GM19397 (cell line): ENCODE results near the gene NEU4.
"Not testable (repeated sequence)": the region's sequence is repeated elsewhere in the genome, so short reads cannot be mapped to it uniquely, and the experiment has no call there.

ENCODE experiments used
- ATAC-seq: cut with Tn5 transposase; IDR thresholded peaks from one replicate; pipeline ENCODE4 v1.9.1; 2021; ENCODE audit warnings: mild to moderate bottlenecking, moderate library complexity; ENCODE audit not compliant: unreplicated experiment

Gene NEU4

DNA sequence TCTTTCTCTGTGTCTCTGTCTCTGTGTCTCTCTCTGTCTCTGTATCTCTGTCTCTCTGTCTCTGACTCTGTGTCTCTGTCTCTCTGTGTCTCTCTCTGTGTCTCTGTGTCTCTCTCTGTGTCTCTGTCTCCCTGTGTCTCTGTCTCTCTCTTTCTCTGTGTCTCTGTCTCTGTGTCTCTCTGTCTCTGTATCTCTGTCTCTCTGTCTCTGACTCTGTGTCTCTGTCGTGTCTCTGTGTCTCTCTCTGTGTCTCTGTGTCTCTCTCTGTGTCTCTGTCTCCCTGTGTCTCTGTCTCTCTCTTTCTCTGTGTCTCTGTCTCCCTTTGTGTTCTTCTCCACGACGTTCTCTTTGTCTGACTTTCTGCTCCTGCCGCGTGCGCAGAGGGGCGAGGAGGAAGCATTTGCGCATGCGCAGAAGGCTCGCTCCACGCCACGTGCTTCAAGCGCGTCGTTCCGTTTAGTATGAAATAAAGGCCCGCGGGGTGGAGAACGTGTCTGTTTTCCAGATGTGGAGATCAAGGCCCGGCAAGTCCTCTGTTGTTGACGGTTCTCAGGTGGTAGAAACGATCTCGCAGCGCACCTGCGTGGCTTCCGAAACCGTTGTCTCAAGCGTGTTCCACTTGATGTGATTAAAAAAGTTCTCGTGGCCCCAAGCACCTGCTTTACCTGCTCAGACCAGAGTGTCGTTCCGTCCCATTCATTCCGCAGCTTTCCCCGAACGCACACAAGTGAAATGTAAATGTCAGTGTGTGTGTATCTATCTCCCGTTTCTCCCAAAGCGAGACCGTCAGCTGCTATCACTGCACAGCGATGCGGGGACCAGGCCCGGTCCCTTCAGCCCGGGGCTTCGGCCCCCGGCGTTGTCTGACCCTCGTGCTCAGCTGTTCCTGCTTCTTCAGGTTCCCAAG lies 14.8 kb downstream of the NEU4 start:
- not testable (repeated sequence) for ATAC-seq

DNA sequence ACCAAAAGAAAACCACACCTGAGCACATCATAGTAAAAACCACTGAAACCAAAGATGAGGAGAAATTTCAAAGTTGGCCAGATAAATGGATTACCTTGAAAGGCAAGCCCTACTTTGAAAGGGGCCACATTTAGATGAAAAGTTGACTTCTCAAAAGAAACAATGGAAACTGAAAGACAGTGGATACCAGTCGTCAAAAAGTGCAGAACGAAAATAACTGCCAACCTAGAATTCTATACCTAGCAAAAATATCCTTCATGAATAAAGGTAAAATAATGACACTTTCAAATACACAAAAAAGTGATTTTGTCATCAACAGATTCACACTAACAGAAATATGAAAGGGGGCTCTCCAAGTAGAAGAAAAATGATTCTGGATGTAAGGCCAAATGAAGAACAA lies 18.4 kb downstream of the NEU4 start:
- no peak for ATAC-seq

DNA sequence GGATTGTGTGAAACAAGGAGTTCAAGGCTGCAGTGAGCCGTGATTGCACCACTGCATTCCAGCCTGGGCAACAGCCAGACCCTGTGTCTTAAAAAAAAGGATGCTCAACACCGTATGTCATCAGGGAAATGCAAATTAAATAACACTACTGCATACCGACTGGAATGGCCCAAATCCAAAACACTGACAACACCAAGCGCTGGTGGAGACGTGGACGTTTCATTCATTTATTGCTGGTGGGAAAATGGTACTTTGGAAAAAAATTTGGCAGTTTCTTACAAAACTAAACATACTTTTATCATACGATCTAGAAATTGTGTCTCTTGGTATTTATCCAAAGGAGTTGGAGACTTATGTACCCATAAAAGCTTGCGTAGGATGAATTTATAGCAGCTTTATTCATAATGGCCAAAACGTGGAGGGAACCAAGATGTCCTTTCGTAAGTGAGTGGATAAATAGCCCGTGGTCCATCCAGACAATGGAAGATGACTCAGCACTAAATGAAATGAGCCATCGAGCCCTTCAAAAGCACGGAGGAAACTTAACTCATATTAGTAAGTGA lies 24.2 kb downstream of the NEU4 start:
- no peak for ATAC-seq

DNA sequence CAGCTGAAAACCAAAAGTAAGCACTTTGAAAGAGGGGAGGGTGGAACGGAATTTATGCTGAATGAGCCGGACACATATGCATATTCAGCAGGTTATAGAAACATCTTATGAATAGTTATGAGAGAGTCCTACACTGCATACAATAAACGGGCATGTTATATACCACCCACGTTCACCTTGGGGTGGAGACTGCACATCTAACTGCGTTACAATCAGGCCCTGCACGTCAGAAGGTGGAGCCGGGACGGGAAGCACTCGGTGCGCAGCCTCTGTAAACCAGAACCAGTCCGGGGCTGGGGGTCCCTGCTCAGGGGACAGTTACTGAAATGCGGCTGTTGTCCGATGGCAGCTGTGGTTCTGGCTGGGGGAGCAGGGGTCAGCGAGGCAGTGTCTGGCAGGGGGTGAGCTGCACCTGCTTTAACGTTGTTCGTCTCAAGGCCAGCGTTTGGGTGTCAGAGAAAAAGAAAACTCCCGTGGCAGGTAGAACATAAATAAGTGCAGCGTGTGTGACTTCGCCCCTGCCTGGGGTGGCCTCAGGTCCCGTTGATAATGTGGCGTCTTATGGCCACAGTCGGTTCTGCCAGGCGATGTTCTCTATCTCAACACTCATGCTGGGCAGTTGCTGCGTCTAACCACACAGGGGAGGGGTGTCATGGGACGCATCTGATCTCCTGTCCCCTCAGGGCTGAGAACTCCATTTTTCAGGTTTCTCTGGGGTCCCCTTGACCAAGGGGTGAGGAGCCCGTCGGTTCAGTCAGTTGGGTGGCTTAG lies 24.9 kb downstream of the NEU4 start:
- not testable (repeated sequence) for ATAC-seq

DNA sequence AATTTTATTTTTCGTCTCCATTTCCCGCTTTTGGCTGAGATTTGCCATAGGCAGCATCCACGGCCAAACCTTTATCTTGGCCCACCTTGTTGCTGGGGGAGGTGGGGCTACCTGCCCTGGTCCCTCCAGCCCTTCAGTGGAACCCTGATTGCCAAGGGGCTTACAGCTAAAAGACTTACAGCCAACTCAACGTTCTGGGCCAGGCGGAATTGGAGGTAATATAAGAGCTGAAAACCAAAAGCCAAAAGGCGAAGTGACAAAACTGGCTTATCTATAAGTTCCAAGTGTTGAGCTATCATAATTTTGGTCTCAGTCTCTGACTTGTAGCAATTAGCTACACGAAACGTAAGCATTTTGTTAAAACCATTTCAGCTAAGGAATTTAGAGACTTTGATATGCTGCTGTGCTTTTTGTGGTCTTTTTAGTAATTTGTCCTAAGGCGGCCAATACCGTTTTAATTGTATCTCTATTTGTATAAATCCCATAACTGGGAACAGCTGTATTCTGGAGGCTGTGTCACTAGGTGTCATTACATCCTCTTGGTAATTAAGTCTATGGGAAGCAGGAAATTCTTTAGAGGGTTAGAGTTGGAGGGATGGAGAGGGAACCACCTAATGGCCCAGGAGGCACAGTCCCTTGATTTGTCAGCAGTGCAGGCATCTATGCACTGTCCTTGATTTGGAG lies 25.7 kb downstream of the NEU4 start:
- ATAC-seq: no peak

DNA sequence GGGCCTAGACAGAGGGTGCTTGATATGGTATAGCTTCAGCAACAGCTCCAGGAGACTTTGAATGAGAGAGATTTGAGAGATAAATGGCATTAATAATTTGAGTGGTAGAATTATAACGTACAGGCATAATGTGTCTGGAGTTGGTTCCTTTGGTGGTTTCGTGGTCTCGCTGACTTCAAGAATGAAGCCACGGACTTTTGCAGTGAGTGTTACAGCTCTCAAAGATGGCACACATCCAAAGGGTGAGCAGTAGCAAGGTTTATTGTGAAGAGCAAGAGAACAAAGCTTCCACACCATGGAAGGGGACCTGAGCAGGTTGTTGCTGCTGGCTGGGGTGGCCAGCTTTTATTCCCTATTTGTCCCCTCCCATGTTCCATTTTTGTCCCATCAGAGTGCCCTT lies 26.6 kb downstream of the NEU4 start:
- no peak for ATAC-seq

DNA sequence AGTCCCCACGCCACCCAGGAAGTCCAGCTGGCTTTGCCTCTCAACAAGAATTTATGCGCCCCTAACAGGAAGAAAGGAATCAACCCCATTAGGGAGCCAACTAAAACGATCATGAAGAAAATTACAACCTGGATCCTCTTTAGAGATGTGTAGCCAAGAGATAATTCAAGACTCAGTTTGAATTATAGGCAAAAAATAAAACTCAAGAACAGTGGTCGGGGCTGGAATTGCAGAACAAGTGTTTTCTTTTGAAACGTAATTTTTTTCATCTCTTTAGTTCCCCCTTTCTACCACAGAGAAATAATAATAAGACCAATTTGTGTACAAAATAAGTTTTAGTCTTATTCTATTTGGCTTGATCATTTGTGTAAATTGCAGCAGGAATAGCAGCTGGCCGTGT lies 27.3 kb downstream of the NEU4 start:
- ATAC-seq: no peak

DNA sequence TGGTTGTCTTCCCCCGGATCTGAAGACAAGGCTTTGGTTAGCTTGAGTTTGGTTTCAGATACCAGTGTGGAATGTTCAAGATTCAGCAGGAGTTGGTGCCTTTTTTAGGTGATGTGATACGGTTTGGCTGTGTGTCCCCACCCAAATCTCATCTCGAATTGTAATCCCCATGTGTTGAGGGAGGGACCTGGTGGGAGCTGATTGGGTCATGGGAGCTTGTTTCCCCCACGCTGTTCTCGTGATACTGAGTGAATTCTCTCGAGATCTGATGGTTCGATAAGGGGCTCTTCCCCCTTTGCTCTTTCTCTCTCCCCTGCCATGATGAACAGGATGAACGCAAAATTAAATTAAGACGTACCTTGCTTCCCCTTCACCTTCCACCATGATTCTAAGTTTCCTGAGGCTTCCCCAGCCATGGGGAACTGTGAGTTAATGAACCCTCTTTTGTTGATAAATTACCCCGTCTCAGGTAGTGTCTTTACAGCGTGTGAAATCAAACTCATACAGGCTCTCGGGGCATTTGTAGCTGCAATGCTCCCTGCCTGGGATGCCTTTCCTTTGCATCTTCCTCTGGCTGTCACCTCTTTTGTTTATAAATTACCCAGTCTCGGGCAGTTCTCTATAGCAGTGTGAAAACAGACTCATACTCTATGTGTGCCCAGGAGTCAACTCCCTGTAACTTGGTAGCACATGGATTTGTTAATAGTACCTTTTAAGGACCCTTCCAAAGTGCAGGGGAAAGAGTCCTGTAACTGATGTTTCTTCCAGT lies 28.4 kb downstream of the NEU4 start:
- no peak for ATAC-seq

DNA sequence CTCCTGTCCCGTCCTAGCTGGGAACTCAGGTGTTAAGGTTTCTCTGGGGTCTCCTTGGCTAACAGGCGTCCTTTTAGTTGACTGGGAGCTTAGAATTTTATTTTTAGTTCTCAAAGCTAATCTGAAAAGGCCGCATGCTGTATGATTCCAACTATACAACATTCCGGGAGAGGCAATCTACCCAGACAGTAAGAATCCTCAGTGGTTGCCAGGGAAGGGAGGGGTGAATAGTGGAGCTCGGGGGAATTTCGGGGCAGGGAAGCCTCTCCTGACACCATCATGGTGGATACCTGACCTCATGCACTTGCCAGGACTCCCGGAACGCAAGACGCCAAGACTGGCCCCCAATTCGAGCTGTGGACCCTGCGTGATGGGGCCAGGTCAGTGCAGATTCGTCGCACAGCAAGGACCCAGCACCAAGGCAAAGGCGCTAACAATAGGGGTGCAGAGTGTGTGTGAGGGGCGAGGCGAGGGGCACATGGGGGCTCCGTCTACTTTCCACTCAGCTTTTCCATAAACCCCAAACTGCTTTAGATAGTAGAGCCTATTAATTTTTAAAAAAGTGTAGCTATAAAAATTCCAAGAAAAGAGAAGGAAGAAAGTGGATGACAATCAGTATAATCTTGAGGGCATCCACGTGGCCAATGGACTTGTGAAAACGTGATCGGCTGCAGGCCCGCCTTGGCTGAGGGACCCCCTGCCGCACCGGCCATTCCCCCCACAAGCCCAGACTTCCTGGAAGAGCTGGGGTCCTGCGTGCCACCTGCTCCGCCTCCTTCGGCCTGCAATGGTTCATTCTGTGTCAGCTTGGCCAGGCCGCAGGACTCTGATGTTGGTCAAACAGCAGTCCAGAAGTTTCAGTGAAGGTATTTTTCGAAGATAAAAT lies 32.4 kb downstream of the NEU4 start:
- ATAC-seq: no peak

DNA sequence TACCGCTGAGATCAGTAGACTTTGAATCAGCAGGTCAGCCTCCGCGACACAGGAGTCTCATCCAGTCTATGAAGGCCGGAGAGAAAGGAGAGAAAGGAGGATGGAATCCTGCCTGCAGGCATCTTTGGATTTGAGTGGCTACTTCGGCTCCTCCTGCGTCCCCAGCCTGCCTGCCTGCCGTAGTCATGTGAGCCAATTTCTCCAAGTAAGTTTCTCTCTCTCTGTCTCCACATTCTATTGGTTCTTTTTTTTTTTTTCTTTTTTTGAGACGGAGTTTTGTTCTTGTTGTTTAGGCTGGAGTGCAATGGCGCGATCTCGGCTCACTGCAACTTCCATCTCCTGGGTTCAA lies 33.0 kb downstream of the NEU4 start:
- no peak for ATAC-seq

DNA sequence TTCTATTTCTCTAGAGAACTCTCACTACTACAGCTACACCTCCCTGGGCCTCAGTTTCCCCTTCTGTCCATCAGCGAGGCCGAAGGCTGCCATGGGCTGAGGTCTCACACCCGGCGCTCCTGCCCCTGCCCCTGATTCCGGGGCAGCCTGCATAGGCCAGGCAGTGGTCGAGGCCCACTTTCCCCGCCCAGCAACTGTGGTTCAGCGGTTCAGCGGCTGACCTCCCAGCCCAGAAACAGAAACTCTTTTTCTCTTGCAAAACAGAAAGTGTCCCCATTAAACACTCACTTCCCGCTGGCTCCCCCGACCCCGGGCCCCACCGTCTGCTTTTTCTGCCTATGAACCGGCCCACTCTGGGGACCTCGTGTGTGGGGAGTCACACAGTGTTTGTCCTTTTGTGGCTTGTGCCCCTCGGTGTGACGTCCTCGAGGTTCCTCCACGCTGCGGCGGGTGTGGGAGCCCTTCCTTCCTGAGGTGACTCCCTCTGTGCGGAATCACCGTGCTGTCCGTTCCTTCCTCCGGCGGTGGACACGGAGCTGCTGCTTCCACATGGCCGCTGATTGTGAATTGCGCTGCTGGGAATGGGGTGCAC lies 33.7 kb downstream of the NEU4 start:
- ATAC-seq: no peak

DNA sequence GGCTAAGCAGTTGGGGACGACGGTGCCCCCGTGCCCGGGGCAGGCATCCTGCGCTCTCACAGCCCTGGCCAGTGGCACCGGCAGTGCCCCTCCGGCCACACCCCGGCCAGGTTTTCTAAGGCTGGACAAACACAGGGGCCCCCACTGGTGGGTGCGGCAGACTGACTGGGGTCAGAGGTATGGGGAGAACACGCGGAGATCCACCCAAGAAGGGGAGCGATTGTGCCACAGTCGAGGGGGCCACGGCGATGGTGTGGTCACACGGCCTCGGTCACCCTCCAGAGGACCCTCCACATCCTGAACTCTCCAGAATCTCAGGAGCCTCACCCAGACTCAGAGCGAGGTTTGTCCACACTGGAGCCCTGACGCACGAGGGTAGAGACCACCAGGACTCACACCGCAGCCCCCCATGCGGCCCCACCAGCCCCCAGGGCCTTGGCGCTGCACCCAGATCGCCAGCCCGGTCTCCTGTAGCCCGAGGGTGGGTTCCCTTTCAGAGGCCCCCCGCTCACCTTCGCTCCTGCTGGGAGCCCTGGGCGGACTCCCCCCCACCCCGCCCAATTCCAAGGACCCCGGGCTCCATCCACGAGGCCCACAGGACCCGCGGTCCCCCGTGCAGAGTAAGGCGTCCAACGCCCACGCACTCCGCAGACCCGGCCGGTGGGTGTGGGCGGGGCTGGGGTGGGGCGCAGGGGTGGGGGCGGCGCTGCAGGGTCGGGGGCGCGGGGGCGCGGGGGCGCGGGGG lies 34.5 kb downstream of the NEU4 start:
- no peak for ATAC-seq

DNA sequence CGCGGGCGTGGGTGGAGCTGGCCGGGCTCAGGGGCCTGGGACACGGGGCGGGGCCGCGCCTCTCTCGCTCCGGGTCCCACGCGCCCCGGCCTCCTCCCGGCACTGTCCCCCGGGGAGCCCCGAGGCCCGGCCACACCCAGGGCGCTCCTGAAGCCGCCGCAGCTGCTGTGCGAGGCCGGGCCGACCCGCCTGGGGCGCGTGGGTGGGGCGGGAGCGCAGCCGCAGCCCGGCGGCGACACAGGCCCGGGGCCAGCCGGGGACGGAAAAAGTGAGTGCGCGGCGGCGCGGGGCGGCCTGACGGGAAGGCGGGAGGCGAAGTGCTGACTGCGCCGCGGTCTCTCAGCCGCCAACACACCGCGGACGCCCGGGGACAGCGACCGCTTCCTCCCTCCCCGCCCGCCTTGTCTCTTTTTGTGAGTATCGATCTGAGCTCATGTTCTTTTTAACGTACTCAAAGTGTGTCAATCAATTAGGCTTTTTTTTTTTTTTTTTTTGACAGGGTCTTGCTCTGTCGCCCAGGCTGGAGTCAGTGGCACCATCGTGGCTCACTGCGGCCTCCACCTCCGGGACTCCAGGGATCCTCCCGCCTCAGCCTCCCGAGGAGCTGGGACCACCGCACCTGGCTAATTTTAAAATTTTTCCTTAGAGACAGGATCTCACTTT lies 35.2 kb downstream of the NEU4 start:
- ATAC-seq: peak; percentile 67

DNA sequence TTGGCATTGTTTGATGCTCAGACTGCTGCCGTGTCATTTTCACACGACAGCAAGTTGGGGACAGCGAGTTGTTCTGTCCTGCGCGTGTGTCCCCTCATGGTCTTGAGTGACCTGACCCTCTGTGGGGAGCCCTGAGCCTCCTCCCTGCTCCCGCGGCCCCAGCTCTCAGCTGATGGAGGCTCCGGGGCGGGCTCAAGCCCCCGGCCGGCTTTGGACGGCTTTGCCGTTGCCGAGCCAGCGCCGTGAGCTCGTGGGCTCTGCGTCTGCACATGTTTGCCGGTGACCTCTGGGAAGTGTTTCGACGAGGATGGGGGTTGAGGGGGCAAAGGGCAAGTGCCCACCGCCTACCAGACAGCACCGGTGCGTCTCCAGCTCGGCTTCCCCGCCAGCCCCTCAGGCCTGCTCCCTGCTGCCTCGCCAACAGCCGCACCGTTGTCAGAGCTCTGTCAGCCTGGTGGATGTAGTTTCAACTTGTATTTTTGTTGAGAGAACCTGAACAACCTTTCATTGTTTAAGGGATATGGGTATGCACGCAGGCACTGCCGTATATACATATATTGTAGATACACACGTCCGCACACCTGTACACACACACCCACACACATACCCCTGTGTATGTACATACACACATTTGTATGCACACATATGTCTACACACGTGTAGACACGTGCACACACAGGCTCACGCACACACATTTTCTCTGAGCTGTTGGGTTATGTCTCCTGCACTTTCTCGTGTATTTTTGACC lies 36.0 kb downstream of the NEU4 start:
- no peak for ATAC-seq

DNA sequence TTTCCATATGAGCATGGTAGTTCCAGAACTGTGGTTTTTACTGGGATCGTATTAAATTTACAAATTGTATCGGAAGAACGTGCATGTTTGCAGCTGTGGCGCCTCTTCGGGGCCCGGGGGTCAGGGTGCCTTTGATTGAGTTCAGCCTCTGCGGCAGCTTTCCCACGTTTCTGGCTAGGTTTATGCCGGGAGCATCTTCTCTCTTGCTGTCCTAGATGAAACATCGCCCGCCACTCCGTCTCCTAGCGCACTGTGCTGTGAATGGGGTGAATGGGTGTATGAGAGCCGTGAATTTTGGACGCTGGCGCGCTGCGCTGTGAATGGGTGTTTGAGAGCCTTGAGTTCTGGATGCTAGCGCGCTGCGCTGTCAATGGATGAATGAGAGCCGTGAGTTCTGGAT lies 37.4 kb downstream of the NEU4 start:
- ATAC-seq: no peak

DNA sequence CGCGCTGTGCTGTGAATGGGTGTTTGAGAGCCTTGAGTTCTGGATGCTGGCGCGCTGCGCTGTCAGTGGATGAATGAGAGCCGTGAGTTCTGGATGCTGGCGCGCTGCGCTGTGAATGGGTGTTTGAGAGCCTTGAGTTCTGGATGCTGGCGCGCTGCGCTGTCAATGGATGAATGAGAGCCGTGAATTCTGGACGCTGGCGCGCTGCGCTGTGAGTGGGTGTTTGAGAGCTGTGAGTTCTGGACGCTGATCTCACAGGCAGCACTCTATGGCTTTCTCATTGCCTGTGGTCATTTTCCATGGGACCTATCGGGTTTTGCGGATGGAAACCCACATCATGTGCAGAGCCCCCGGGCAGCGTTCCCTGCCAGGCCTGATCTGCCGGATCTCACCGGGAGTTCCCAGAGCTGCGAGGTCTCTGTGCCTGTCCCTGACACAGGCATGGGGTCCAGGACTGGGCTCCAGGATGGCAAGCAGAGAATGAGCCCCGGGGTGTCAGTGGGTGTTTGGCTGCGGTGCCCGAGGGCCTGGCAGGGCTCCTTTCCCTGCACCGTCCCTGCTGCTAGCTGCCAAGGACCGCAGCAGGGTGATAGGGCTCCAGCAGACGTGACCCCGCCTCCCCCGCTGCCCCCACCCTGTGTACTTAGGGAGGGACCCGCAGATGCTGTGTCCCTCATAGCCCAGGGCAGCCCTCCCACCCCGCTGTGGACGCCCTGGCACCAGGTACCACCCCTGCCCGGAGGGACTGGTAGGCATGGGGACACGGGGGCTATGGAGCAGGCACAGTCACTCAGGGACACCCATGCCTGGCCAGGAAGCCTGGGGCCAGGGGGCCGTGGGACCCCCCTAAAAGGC lies 40.0 kb downstream of the NEU4 start:
- ATAC-seq: no peak
